H9 (cell line): ENCODE data around the gene KIRREL3. TPM values are rescaled to one million over a fixed set of nuclear protein-coding genes. Genes with fewer than 3 reads are reported as not detected.

ENCODE experiments used
- DNase-seq: peaks from one replicate; pipeline ENCODE4 v3.0.0-alpha.2; 2017
- H2AFZ ChIP-seq: one replicate; pipeline ENCODE4 v1.6.1; 2013; ENCODE audit warnings: mild to moderate bottlenecking, low read length, control low read depth, moderate library complexity
- H2AK5ac ChIP-seq: 2 replicates; pipeline ENCODE4 v1.6.1; 2013; ENCODE audit warnings: low read length, control low read depth, mixed read lengths; ENCODE audit not compliant: insufficient read length
- H2BK120ac ChIP-seq: one replicate; pipeline ENCODE4 v1.6.1; 2013; ENCODE audit warnings: low read depth, mild to moderate bottlenecking, low read length, control low read depth, inconsistent platforms; ENCODE audit not compliant: poor library complexity, severe bottlenecking
- H2BK12ac ChIP-seq: 2 replicates; pipeline ENCODE4 v1.6.1; 2013; ENCODE audit warnings: low read length, control low read depth, mixed read lengths, low read depth; ENCODE audit not compliant: insufficient read length
- H2BK15ac ChIP-seq: 2 replicates; pipeline ENCODE4 v1.6.1; 2013; ENCODE audit warnings: low read depth, low read length, control low read depth
- H2BK20ac ChIP-seq: one replicate; pipeline ENCODE4 v1.6.1; 2013; ENCODE audit warnings: low read depth, mild to moderate bottlenecking, low read length, control low read depth, inconsistent platforms; ENCODE audit not compliant: poor library complexity, severe bottlenecking
- H2BK5ac ChIP-seq: 2 replicates; pipeline ENCODE4 v1.6.1; 2013; ENCODE audit warnings: low read length, control low read depth, mixed read lengths; ENCODE audit not compliant: insufficient read length
- H3K14ac ChIP-seq: 2 replicates; pipeline ENCODE4 v1.6.1; 2013; ENCODE audit warnings: low read length, control low read depth; ENCODE audit not compliant: insufficient read depth
- H3K18ac ChIP-seq: 2 replicates; pipeline ENCODE4 v1.6.1; 2013; ENCODE audit warnings: low read depth, mild to moderate bottlenecking, mixed read lengths, low read length, control low read depth; ENCODE audit not compliant: insufficient read length
- H3K23ac ChIP-seq: 2 replicates; pipeline ENCODE4 v1.6.1; 2013; ENCODE audit warnings: low read length, control low read depth, mixed read lengths, low read depth; ENCODE audit not compliant: insufficient read length
- H3K23me2 ChIP-seq: 2 replicates; pipeline ENCODE4 v1.6.1; 2013; ENCODE audit warnings: low read depth, mild to moderate bottlenecking, mixed read lengths, low read length, control low read depth; ENCODE audit not compliant: insufficient read length, poor library complexity, severe bottlenecking
- H3K27ac ChIP-seq: 2 replicates; pipeline ENCODE4 v1.5.1; 2013; ENCODE audit warnings: low read length, control low read depth, mixed read lengths, low read depth; ENCODE audit not compliant: insufficient read length
- H3K27me3 ChIP-seq: 2 replicates; pipeline ENCODE4 v1.6.1; 2013; ENCODE audit warnings: low read length, control low read depth, inconsistent platforms; ENCODE audit not compliant: insufficient read depth
- H3K4ac ChIP-seq: 2 replicates; pipeline ENCODE4 v1.6.1; 2013; ENCODE audit warnings: low read depth, mild to moderate bottlenecking, control low read depth, inconsistent platforms, low read length, moderate library complexity
- H3K4me1 ChIP-seq: 2 replicates; pipeline ENCODE4 v1.6.1; 2013; ENCODE audit warnings: low read length, control low read depth, inconsistent platforms; ENCODE audit not compliant: insufficient read depth
- H3K4me2 ChIP-seq: 2 replicates; pipeline ENCODE4 v1.6.1; 2013; ENCODE audit warnings: low read length, control low read depth, mixed read lengths; ENCODE audit not compliant: insufficient read length, insufficient read depth
- H3K56ac ChIP-seq: 2 replicates; pipeline ENCODE4 v1.6.1; 2013; ENCODE audit warnings: low read depth, mild to moderate bottlenecking, mixed read lengths, low read length, control low read depth; ENCODE audit not compliant: insufficient read length
- H3K79me1 ChIP-seq: 2 replicates; pipeline ENCODE4 v1.6.1; 2013; ENCODE audit warnings: low read depth, mild to moderate bottlenecking, moderate library complexity, low read length, control low read depth, inconsistent platforms; ENCODE audit not compliant: insufficient read depth, poor library complexity, severe bottlenecking
- H3K79me2 ChIP-seq: 2 replicates; pipeline ENCODE4 v1.6.1; 2013; ENCODE audit warnings: low read length, control low read depth, inconsistent platforms; ENCODE audit not compliant: insufficient read depth
- H3K9ac ChIP-seq: 2 replicates; pipeline ENCODE4 v1.6.1; 2013; ENCODE audit warnings: low read length, control low read depth, mixed read lengths; ENCODE audit not compliant: insufficient read length; ENCODE audit errors: extremely low read depth
- H3K9me3 ChIP-seq: one replicate; pipeline ENCODE4 v1.6.1; 2013; ENCODE audit warnings: low read depth, low read length, inconsistent platforms; ENCODE audit not compliant: control insufficient read depth
- H3T11ph ChIP-seq: one replicate; pipeline ENCODE4 v1.6.1; 2013; ENCODE audit warnings: mild to moderate bottlenecking, low read length, control low read depth, inconsistent platforms
- H4K20me1 ChIP-seq: one replicate; pipeline ENCODE4 v1.6.1; 2013; ENCODE audit not compliant: control insufficient read depth, insufficient read length, insufficient read depth
- H4K5ac ChIP-seq: 2 replicates; pipeline ENCODE4 v1.6.1; 2013; ENCODE audit warnings: low read depth, mild to moderate bottlenecking, mixed read lengths, low read length, control low read depth; ENCODE audit not compliant: insufficient read length
- H4K8ac ChIP-seq: replicated peaks from 2 replicates; pipeline ENCODE4 v1.6.1; 2013; ENCODE audit warnings: low read length, control low read depth, mixed read lengths, low read depth; ENCODE audit not compliant: insufficient read length
- H4K91ac ChIP-seq: 2 replicates; pipeline ENCODE4 v1.6.1; 2013; ENCODE audit warnings: low read depth, mild to moderate bottlenecking, moderate library complexity, mixed read lengths, low read length, control low read depth; ENCODE audit not compliant: insufficient read length
- H3K27ac Mint-ChIP-seq, 3 experiments: 2 replicates in 2 of 3; 3 replicates in 1 of 3; pipeline ENCODE4 v1.8.0; 2020 to 2021; ENCODE audit warnings: mixed read lengths in 3 of 3, mild to moderate bottlenecking in 1 of 3, moderate library complexity in 1 of 3
- H3K27me3 Mint-ChIP-seq: 2 replicates; pipeline ENCODE4 v1.8.0; 2021; ENCODE audit warnings: low read depth, mild to moderate bottlenecking, moderate library complexity, mixed read lengths
- H3K36me3 Mint-ChIP-seq, 3 experiments: 2 replicates in 2 of 3; 3 replicates in 1 of 3; pipeline ENCODE4 v1.8.0; 2020 to 2021; ENCODE audit warnings: low read depth in 3 of 3, mixed read lengths in 3 of 3; ENCODE audit not compliant: insufficient read depth in 1 of 3
- H3K4me1 Mint-ChIP-seq, 2 experiments: 2 replicates each; pipeline ENCODE4 v1.8.0; 2020; ENCODE audit warnings: mixed read lengths in 2 of 2
- H3K4me3 Mint-ChIP-seq, 2 experiments: 2 replicates in 1 of 2; 3 replicates in 1 of 2; pipeline ENCODE4 v1.8.0; 2020 to 2021; ENCODE audit warnings: mild to moderate bottlenecking in 2 of 2, mixed read lengths in 2 of 2, moderate library complexity in 1 of 2
- H3K9me3 Mint-ChIP-seq, 2 experiments: 2 replicates in 1 of 2; 3 replicates in 1 of 2; pipeline ENCODE4 v1.8.0; 2020; ENCODE audit warnings: mild to moderate bottlenecking in 2 of 2, mixed read lengths in 2 of 2, moderate library complexity in 1 of 2
- CTCF ChIP-seq: fragments of 200-600 bp; sonication (generic); conservative IDR thresholded peaks from 3 replicates; pipeline ENCODE4 v1.8.0; 2021; ENCODE audit warnings: antibody characterized with exemption, mild to moderate bottlenecking
- WGBS: extraction: QIAGEN DNeasy Blood & Tissue Kit; methylation state at CpG from one replicate; pipeline ENCODE4 v1.1.7; 2013; ENCODE audit warnings: missing lambda C conversion rate, low lambda C conversion rate, mixed read lengths; ENCODE audit not compliant: insufficient read length; ENCODE audit errors: extremely low coverage; 5-methylcytosine and 5-hydroxymethylcytosine counted together
- total RNA-seq: library from RNA; stranded (reverse); gene quantifications from 2 replicates; pipeline ENCODE4 v1.2.1, GENCODE V29; 2021

KIRREL3 gene
- total RNA-seq, 1 experiment from 2014 or later, result 0.17 TPM

GRCh38 chr11:126930091-126930841, 70.3 kb downstream of the KIRREL3 start:
- no peak overlapping the region for H3K27ac ChIP-seq
- no peak overlapping the region for H3K18ac ChIP-seq
- H3K9ac ChIP-seq, result no peak overlapping the region
- H2BK20ac ChIP-seq, result no peak overlapping the region
- Mint-ChIP-seq H3K9me3 (peaks cover 9 to 12% of the 10 kb centered on the region in 2 experiments; a peak in 4 of 5 replicates), H3K27ac (no peak overlapping the region; a peak in 1 of 7 replicates), H3K4me1 (peaks cover 4 to 6% of the 10 kb centered on the region in 2 experiments; a peak in 3 of 4 replicates), H3K36me3 (peaks cover 0 to 11% (median 0%) of the 10 kb centered on the region in 3 experiments; a peak in 2 of 7 replicates), H3K4me3 (no peak overlapping the region), H3K27me3 (peaks cover 2% of the 10 kb centered on the region)
- H3K79me1 ChIP-seq, result no peaks in the 10 kb centered on the region
- H2BK15ac ChIP-seq, result no peak overlapping the region
- H3K9me3 ChIP-seq, result no peaks in the 10 kb centered on the region
- H3K56ac ChIP-seq, result no peak overlapping the region
- no peak overlapping the region for H2AFZ ChIP-seq
- no peaks in the 10 kb centered on the region for H3K27me3 ChIP-seq
- H3K4me1 ChIP-seq, result no peaks in the 10 kb centered on the region
- H4K91ac ChIP-seq, result no peak overlapping the region
- no peak overlapping the region for H2BK5ac ChIP-seq
- H3T11ph ChIP-seq, result no peak overlapping the region
- no peaks in the 10 kb centered on the region for H4K20me1 ChIP-seq
- H2BK120ac ChIP-seq, result no peak overlapping the region
- no peak overlapping the region for H2AK5ac ChIP-seq
- no peak overlapping the region for H3K4ac ChIP-seq
- H4K8ac ChIP-seq, result no peak overlapping the region
- H2BK12ac ChIP-seq, result no peak overlapping the region
- no peak overlapping the region for H3K23ac ChIP-seq
- no peaks in the 10 kb centered on the region for H3K79me2 ChIP-seq
- H3K4me2 ChIP-seq, result no peak overlapping the region
- WGBS, result no CpG with 5 or more reads among the region's 4 CpGs
- DNase-seq, result no peak
- H3K23me2 ChIP-seq, result no peaks in the 10 kb centered on the region
- H4K5ac ChIP-seq, result no peak overlapping the region
- H3K14ac ChIP-seq, result no peak overlapping the region
- no peak for TF ChIP-seq CTCF
